GM21390 (cell line): ENCODE measurements around the gene MAGEH1.
"Not testable (repeated sequence)": the region's sequence is repeated elsewhere in the genome, so short reads cannot be mapped to it uniquely, and the experiment has no call there.

Experiments used
- ATAC-seq: cut with Tn5 transposase; IDR thresholded peaks from one replicate; pipeline ENCODE4 v1.9.1; 2021; ENCODE audit not compliant: unreplicated experiment

The MAGEH1 gene, protein sequence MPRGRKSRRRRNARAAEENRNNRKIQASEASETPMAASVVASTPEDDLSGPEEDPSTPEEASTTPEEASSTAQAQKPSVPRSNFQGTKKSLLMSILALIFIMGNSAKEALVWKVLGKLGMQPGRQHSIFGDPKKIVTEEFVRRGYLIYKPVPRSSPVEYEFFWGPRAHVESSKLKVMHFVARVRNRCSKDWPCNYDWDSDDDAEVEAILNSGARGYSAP

DNA sequence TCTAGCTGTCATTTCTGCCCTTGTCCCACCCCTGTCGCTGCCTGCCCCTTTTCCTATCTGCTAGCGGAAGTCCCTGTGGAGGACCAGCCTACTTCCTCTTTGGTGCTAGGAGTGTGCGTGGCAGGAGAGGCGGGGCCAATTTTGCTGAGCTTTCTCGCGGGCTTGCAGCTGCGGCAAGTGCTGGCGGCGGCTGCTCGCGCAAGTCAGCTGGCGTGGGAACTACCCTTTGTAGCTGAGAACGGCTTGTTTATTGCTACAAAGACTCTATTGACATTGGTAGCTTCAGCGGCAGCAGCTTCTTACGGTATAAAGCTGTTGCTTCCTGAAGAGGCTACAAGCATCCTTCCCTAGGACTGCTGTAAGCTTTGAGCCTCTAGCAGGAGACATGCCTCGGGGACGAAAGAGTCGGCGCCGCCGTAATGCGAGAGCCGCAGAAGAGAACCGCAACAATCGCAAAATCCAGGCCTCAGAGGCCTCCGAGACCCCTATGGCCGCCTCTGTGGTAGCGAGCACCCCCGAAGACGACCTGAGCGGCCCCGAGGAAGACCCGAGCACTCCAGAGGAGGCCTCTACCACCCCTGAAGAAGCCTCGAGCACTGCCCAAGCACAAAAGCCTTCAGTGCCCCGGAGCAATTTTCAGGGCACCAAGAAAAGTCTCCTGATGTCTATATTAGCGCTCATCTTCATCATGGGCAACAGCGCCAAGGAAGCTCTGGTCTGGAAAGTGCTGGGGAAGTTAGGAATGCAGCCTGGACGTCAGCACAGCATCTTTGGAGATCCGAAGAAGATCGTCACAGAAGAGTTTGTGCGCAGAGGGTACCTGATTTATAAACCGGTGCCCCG lies at the start of gene MAGEH1:
TSS of gene MAGEH1 (plus strand) at position 138 of the 843 bp plus-strand sequence. CDS start at position 386, 248 bp downstream.
- peak; percentile 97 for ATAC-seq

GRCh38 chrX:55427079-55427478 lies 24.8 kb upstream of the MAGEH1 start:
- ATAC-seq, result not testable (repeated sequence)

GRCh38 chrX:55443468-55443867 lies 8.5 kb upstream of the MAGEH1 start:
- ATAC-seq, result not testable (repeated sequence)

DNA sequence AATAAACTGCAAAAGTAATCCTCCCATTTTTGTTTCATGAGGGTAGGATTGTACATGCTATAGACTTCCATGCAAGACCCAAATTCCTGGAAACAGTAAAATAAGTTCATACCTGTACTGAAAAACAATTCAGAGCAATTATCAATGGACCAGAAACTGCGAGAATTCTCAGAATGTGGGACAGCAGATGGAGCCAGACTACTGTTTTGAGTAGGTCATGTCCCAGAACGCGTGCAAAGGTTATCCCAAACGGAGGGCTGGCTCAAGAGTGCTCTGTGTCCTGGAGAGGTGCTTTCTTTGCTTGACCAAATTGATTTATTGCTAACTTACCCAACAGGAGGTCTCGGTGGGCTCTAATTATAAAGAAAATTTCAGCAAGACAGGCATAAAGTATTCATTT lies 1.7 kb upstream of the MAGEH1 start:
- ATAC-seq, result no peak

DNA sequence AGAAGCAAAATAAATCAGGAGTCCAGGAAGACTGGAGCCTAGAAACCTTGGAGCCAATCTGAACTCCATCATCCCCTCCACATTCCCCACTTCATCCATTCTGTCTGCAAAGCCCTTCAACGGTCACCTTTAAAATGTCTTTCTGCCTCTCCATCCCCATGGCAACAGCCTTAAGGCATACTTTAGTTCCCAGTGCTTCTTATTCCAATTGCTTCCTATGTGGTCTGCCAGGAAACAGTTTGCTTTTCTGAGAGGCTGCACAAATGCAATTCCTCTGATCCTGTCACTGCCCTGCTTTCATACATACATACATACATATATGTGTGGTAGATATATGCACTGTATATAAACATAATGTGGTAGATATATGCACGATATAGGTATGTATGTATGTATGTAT lies 786 bp upstream of the MAGEH1 start:
- ATAC-seq, result no peak

DNA sequence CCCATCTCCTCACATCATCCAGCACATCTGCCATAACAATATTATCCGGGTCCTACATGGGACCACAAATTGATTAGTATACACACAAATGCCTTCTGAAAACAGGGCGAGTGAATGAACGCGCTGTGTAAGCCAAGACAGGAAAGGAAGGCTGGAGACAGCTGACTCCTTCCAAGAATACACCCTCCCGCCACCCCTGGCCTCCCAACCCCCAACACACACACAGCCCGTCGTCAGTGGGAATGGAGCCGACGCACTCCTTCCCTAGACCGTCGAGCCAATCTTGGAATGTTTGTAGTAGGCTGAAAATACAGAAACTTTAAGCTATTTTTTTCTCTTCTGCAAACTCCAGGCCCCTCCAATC lies 319 bp upstream of the MAGEH1 start:
- peak; percentile 30 for ATAC-seq

DNA sequence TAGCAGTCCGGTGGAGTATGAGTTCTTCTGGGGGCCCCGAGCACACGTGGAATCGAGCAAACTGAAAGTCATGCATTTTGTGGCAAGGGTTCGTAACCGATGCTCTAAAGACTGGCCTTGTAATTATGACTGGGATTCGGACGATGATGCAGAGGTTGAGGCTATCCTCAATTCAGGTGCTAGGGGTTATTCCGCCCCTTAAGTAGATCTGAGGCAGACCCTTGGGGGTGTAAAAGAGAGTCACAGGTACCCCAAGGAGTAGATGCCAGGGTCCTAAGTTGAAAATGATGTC lies 852 bp downstream of the MAGEH1 start:
- ATAC-seq, result no peak

- ATAC-seq, result not testable (repeated sequence)
Measured at GRCh38 chrX:55455708-55456107, 3.8 kb downstream of the MAGEH1 start.

DNA sequence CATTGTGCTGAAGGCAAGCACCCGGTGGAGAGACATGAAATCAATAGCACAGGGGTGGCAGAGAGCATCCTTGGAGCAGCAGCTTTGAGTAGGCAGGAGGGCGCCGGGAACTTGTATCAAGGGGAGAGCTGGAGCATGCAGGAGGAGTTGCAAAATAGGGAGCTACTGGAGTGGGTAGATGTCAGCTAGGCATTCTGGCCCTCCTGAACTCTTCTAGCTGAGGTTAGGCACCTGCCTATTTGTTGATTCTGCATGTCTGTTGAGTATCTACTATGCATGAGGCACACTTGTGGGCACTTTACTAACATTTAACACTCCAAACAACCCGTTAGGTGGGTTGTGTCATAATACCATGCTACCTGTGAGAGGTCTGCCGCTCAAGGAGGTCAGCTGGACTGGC lies 7.5 kb downstream of the MAGEH1 start:
- not testable (repeated sequence) for ATAC-seq

GRCh38 chrX:55459926-55460325 lies 8.0 kb downstream of the MAGEH1 start:
- not testable (repeated sequence) for ATAC-seq

- not testable (repeated sequence) for ATAC-seq
Measured at GRCh38 chrX:55464050-55464449, 12.1 kb downstream of the MAGEH1 start.

- ATAC-seq, result not testable (repeated sequence)
Measured at GRCh38 chrX:55465108-55465507, 13.2 kb downstream of the MAGEH1 start.

DNA sequence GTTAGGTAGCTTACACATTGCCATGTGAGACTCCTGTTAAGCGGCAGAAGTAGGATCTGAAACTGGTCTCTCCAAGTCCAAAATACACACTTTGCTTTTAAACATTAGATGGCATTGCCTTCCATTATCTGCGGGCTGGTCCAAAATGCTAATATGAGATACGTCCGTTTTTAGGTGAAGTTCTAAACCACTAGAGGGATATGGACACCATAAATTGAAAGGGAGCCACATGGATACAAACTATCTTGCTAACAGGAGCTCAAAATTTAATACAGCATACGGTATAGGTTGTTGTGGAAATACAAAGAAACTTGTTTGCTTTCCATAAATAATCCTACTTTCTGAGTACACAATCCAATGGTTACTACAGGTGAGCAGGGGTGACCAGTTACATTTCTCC lies 13.9 kb downstream of the MAGEH1 start:
- ATAC-seq, result not testable (repeated sequence)

DNA sequence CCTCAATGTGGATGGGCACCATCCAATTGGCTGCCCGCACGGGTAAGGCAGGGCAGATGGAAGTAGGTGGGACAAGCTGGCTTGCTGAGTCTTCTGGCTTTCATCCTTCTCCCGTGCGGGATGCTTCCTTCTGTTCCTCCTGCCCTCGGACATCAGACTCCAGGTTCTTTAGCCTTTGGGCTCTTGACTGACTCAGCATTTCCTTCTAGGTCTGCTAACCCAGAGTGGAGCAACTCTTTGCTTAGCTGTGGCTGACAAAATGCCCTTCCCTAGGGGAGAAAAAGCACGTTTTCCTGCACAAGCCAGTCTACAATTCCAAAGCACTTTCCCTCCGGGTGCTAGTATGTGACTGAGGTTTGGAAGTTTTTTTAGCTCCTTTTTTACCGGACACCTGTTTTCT lies 28.0 kb downstream of the MAGEH1 start:
- ATAC-seq, result not testable (repeated sequence)

DNA sequence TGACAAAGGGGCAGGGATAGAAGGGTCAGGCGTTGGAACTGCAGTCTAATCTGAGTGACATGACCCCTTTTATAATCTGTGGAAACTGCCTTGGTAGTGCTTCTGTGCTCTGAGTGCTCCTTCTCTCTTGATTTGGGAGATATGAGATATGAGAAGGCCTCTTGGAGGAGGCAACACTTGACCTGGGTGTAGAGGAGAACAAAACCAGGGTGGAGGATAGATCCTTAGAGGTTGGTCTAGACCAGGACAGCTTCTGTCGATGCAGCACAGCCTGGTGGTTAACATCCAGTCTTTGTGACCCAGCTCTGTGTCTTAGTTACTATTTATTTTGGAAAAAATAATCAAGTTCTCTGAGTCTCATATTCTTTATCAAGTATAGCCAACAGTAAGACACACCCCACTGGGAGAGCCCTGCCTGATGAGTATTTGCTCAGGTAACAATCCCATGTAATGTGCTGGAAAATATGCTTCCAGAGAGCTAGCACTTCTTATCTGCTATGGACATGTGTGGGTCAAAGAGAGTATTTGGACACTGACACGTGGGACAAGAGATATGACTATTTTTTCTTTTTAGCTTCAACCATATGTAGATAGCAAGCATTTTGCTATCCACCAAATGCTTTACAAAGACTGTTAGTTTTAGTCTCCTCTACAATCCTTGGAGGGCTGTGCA lies 28.6 kb downstream of the MAGEH1 start:
- ATAC-seq, result no peak

DNA sequence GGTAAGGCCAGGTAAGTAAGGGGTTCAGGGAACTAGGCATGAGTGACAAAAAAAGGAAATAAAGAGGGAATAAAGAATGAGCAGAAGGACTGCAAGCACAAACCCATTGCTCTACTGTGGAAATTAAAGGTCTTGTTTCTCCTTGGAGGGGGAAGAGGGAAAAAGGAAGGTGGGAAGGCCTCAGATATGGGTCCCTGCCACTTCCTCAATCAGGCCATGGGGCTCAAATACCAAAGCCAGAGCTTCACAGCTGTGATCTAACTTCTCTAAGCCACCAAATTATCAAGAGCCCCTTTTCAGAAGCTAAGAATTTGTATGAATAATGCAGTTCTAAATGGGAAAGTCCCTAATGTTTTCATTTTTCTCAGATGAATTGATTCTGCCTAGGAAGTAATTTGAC lies 33.0 kb downstream of the MAGEH1 start:
- no peak for ATAC-seq

GRCh38 chrX:55486736-55487135 lies 34.8 kb downstream of the MAGEH1 start:
- no peak for ATAC-seq

- no peak for ATAC-seq
Measured at GRCh38 chrX:55487143-55487542, 35.2 kb downstream of the MAGEH1 start.

DNA sequence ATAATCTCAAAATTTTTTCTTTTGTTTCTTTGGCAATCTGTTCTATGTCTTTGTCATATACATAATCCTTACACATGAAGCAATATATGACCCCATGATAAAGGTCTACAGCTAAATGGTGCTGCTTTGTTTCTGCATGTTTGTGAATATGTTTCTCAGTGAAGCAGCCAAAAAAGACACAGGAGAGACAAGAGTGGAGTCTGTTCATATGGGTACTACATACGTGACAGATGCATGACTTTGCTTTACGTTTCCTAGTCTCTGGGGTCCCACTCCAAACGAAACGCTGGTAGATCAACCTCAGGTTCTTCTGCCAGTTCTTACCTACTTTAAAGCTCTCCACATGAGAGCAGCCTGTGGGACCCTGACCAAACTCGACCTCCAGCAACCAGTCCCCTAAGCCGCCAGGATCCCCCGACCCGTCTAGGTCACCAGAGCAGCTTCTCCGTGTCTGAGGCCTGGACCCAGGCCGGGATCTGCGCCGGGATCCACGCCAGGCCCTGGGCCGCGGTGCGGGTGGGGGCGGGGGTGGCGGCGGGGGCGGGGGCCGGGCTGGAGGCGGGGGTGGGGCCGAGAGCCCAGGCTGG lies 36.2 kb downstream of the MAGEH1 start:
- peak; percentile 1 for ATAC-seq

GRCh38 chrX:55488593-55489313 lies 36.8 kb downstream of the MAGEH1 start:
- peak; percentile 66 for ATAC-seq
